HG03175 (cell line): ENCODE measurements around the gene TNNC2.
"Not testable (repeated sequence)": the region's sequence is repeated elsewhere in the genome, so short reads cannot be mapped to it uniquely, and the experiment has no call there.

ENCODE experiments used
- ATAC-seq: cut with Tn5 transposase; IDR thresholded peaks from one replicate; pipeline ENCODE4 v1.9.1; 2021; ENCODE audit warnings: mild to moderate bottlenecking, moderate library complexity; ENCODE audit not compliant: unreplicated experiment

The TNNC2 gene

DNA sequence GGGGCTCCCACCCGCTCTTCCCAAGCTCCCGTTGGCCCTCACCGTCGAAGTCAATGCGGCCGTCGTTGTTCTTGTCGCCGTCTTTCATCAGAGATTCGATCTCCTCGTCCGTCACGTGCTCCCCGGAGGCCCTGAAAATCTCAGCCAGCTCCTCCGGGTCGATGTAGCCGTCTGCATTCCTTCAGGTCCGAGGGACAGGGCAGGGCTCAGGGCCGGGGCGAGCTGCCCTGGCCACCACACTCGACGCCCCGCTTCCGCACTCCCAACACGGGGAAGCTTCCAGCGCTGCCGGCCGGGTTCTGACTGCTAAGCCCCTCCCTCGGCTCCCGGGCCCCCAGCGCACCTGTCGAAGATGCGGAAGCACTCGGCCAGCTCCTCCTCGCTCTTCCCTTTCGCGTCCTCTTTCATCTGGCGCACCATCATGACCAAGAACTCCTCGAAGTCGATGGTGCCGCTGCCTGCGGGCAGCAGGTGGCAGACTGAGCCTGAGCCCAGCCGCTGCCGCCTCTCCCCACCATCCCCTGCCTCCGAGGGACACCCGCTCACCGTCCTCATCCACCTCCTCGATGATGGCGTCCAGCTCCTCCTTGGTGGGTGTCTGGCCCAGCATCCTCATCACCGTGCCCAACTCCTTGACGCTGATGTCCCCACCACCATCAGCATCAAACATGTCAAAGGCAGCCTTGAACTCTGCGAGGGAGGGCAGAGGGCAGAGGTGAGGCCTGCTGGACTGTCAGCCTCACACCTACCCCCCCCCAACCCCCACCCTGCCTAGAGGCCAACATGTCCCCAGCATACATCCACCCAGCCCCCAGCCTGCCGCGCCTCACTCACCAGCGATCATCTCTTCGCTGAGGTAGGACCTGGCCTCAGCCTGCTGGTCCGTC is 2.9 kb downstream of the TNNC2 start:
- ATAC-seq, result no peak

DNA sequence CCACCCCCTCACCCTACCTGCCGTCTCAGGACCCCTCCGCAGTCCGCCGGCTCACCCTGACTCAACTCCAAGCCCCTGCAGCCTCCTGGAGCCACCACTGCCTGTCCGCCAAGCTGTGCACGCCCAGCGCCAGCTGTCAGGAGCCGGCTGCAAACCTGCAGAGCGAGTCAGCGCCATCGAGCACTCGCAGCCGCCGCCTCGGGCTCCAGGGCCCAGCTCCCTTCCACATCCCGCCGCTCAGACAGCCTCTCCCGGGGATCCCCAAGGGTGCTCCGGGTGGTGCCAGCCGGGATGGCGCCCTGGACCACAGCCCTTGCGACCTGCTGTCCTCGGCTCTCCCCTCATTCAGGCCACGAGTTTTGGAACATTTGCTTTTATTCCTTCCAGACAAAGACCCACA is 4.3 kb downstream of the TNNC2 start:
- ATAC-seq, result no peak

GRCh38 chr20:45821947-45822346 is 5.2 kb downstream of the TNNC2 start:
- no peak for ATAC-seq

DNA sequence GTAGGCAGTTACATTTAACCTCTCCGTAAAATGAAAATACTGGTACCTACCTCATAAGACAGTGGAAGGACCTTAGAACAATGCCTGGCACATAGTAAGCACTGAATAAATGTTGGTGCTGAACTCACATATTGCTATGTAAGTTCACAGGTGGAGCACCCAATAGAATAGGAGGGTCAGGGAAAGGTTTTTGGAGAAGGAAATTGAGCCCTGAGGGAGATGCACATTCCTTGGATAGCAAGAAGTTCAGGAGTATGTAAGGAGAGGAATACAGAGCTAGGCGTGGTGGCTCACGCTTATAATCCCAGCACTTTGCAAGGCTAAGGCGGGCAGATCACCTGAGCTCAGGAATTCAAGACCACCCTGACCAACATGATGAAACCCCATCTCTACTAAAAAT is 7.6 kb downstream of the TNNC2 start:
- ATAC-seq, result no peak

DNA sequence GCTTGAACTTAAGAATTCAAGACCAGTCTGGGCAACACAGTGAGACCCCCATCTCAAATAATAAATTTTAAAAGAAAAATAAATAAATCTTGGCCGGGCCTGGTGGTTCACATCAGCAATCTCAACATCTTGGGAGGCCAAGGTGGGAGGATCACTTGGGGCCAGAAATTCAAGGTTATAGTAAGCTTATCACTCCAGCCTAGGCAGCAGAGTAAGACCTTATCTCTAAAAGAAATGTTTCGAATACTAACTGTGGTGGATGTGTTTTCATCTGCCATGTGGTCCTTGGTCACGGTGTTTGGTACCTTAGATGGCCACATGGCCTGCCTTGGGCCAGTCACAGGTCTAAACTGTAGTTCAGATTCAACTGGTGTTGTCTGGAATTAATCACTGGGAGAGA is 8.9 kb downstream of the TNNC2 start:
- ATAC-seq, result no peak

GRCh38 chr20:45817376-45818194 is 9.5 kb downstream of the TNNC2 start:
- ATAC-seq, result no peak

DNA sequence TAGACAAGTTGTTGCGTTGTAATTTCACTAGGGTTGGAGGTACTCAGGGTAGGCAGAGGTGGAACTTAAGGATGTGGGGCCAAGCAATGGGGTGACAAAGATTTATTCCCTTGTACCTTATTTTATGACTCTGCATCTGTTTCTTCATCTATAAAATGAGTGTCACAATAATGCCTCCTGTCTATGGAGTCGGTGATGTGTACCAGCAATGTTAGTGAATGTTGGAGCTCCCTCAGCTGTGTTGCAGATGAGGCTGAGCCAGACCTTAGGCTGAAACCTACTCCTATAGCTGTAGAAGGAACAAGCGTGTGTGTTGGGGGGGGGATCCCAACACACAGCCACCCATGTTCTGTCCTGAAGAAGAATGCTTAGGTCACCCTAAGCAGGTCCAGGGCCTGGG is 10.2 kb downstream of the TNNC2 start:
- no peak for ATAC-seq

DNA sequence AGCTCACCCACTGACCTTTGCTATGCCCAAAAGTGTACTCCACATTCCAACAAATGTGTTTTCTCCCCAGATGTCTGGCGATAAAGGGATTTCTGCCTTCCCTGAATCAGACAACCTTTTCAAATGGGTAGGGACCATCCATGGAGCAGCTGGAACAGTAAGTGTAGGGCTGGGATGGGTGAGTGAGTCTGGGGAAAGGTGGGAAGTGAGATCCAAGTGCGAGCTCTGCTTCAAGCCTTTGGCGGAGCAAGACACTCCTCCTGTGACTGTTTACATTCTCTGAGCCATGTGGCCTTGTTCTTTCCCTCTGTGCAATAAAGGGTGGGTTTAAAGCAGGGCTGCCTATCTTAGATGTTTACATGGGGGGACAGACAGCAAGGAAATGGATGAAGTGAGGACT is 12.8 kb downstream of the TNNC2 start:
- ATAC-seq, result no peak

DNA sequence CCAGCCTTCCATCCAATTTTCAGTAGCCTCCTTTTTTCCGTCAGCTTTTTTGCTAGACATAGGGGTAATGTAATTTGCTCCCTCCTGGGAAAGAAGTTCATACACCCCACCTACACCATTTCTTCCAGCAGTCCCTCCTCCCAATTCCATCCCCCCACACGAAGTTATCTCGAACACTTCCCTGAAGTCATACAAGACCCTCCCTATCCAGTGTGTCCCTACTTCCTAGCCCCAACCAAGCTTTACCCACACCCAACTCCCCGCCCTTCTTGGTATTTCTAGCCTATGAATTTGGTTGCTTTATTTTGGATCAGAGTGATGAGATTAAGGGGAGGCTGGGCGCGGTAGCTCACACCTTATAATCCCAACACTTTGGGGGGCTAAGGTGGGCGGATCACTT is 13.6 kb downstream of the TNNC2 start:
- no peak for ATAC-seq

DNA sequence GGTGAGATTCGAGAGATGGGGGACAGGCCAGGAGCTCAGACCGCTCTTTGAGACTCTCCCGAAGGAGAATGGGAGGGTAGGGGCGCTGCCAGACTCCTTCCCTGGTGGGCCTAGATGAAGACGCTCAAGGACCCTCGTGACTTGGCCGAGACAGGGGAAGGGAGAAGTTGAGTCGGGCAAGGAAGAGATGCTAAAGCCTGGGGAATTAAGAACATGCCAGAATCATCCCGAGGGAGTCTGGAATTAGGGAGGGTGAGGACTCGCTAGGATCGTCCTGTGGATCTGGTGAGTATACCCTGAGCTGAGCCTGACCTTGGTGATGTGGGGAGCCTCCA is 14.1 kb downstream of the TNNC2 start:
- ATAC-seq, result no peak

- peak; percentile 100 for ATAC-seq
These were observed 14.7 kb downstream of the TNNC2 start, which contains the start of gene UBE2C for GRCh38 chr20:45812157-45813005. Gene UBE2C (plus strand): TSS chr20:45812644. CDS start chr20:45812696, 52 bp downstream.

DNA sequence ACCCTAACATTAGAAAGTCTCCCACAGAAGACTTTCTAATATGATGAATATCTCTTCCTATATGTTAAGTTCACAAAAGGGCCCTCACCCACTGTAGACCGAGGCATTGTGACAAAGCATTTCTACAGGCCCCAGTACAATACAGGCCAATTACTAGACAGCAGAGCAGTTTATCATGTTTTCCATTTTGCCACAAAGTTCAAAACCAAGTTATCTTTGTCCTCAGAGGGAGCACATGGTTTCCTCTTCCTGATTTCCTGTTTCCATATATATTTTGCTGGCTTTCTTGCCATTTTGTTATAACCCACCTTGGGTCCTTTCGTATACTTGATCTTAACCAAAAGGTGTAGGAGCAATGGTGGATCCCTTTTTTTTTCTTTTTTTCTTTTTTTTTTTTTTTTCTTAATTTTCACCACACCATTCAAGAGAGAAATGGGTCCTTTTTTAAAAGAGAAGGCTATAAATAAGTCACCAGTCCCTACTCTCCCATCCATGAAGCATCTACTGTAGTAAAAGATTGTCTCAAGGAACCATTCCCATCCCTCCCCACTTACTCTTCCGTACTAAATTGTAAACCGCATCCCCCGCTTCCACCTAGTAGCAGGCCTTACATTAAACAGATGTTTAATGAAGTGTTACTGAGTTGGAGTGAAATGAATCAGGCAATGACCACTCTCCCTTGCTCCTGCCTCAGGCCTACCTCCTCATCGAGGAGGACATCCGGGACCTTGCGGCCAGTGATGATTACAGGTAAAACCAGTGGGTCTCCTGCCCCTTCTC is 16.7 kb downstream of the TNNC2 start:
- ATAC-seq, result no peak

DNA sequence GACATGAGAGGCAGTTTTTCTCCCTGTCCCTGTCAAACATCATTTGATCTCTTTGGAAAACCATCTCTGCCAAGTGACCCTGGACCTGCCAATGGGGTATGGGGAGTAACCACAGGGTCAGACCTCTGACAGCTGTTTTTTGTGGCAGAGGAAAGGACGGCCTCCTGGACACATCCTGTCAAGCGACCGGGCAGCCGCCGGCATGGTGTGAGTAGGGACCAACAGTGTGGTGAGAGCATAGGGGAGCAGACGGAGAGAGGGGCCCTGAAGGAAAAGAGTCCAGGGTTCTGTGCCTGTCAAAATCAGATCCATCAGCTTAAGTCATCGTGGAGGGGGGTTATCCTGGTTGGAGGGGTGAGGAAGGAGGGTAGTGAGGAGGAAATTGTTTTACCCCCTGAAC is 25.3 kb downstream of the TNNC2 start:
- no peak for ATAC-seq

DNA sequence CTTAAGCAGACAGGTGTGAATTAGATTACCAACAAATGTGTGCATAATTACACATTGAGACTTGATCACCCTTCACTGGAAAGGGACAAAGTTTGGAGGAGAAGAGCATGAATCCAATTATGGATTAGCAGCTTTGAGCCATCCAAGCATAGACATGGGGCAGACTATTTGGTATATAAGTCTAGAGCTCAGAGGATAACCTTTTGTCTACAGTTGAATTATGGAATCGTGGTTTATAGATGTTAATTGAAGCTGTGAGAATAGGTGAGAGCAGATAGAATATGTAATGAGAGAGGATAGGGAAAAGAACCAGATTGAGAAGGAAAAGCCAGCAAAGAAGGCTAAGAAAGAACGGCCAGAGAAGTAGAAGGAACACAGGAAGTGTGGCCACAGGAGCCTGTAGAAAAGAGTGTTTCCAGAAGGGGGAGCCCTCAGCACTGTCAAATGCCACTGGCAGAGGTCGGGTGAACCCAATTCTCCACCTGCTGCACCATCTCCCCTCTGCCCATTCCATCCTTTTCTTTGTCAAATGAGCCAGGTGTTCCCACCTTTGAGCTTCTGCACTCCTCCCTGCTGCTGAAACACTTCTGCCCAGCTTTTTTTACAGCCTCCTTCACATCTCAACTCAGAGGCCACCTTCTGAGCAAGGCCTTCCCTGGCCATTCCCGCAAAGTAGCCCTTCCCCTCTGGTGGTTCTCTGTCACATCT is 28.0 kb downstream of the TNNC2 start:
- peak; percentile 51 for ATAC-seq

- not testable (repeated sequence) for ATAC-seq
These were observed 29.2 kb downstream of the TNNC2 start for GRCh38 chr20:45797955-45798354.

- not testable (repeated sequence) for ATAC-seq
These were observed 29.6 kb downstream of the TNNC2 start for GRCh38 chr20:45797510-45797909.

DNA sequence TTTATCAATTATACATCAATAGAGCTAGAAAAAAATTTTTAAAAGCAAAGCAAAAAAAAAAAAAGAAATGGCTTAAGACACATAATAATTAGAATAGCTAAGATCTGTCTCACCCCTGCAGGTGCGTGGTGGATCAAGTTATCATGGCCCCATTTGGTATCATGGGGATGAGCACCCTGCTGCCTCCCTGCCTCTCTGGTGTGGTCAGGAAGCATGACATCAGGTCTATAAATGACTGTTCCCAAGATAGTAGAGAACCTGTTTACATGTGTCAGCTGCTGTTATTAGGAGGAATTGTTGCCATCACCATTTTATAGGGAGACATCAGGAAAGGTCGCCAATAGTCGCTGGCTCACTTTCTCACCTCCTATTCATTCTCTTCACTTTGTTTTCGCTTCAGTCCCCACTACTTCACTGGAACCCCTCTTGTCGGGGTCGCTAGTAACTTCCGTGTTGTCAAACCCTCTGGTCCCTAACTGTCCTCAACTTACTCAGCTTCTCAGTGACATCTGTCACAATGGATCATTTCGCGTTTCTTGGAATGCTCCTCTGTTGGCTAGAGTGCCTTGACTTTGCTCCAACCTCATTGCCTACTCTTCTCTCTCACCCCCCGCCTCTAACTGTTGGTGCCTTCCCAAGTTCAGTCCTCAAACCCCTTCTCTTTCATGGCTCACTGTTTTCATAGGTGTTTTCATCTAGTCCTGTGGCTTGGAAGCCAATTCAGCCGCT is 30.6 kb downstream of the TNNC2 start:
- no peak for ATAC-seq

- ATAC-seq, result peak; percentile 13
These were observed 34.6 kb downstream of the TNNC2 start for GRCh38 chr20:45792317-45793118.
